Measurements from ENCODE around the gene SLC25A19. TPM values are rescaled to one million over a fixed set of nuclear protein-coding genes. Genes with fewer than 3 reads are reported as not detected.
A peak's percentile ranks its signal among the peaks of the same experiment; 100 is the strongest.

The SLC25A19 gene
- total RNA-seq, 6 experiments from 2014 or later: 5.7 to 14.6 (median 7.1) TPM

GRCh38 chr17:75266316-75267152, 22.7 kb downstream of the SLC25A19 start:
- TF ChIP-seq, protein P1, sequence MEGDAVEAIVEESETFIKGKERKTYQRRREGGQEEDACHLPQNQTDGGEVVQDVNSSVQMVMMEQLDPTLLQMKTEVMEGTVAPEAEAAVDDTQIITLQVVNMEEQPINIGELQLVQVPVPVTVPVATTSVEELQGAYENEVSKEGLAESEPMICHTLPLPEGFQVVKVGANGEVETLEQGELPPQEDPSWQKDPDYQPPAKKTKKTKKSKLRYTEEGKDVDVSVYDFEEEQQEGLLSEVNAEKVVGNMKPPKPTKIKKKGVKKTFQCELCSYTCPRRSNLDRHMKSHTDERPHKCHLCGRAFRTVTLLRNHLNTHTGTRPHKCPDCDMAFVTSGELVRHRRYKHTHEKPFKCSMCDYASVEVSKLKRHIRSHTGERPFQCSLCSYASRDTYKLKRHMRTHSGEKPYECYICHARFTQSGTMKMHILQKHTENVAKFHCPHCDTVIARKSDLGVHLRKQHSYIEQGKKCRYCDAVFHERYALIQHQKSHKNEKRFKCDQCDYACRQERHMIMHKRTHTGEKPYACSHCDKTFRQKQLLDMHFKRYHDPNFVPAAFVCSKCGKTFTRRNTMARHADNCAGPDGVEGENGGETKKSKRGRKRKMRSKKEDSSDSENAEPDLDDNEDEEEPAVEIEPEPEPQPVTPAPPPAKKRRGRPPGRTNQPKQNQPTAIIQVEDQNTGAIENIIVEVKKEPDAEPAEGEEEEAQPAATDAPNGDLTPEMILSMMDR (IDR thresholded peaks at IDR 0.05): no peak
- no peak overlapping the region for H3K4me3 Mint-ChIP-seq

DNA sequence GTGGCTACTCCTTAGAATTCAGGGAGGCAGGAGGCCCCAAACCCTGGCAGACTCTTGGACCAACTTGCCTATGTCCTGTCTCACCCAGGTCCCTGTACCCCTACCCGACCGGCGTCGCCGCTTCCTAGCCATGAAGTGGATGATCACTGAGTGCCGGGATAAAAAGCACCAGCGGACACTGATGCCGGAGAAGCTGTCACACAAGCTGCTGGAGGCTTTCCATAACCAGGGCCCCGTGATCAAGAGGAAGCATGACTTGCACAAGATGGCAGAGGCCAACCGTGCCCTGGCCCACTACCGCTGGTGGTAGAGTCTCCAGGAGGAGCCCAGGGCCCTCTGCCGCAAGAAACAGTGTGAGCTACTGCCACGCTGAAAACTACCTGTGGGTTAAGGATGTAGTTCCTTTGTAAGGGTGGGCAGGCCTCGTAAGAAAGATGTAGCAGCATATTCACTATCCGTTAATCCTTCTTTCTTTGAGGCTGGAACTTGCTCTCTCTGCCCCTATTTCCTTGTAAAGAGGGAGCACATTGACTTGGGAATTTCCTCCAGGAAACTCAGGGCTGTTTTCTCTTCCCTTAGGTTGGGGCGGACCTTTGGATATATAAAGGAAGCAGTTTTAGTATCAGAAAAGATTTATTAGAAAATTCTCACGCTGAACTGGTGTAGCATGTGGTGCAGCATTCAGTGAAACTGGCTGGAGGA, 23.5 kb downstream of the SLC25A19 start:
- no peak overlapping the region for H3K4me3 Mint-ChIP-seq

More at GRCh38 chr17:75266316-75267152, 22.7 kb downstream of the SLC25A19 start:
- Mint-ChIP-seq H3K9me3 (no peaks in the 10 kb centered on the region), H3K27ac (no peak overlapping the region), H3K27me3 (ENCODE audit: insufficient read depth) (no peaks in the 10 kb centered on the region), H3K4me1 (ENCODE audit: low read depth) (peaks cover 25% of the 10 kb centered on the region), H3K36me3 (ENCODE audit: low read depth) (peaks cover 13% of the 10 kb centered on the region)
- no peak for DNase-seq

GRCh38 chr17:75263055-75263454, 26.2 kb downstream of the SLC25A19 start:
- H3K27ac Mint-ChIP-seq: no peak overlapping the region
- no peaks in the 10 kb centered on the region; the same call in 1 of the 2 replicates for H3K27me3 Mint-ChIP-seq (ENCODE audit: insufficient read depth)
- no peak for DNase-seq
- no peaks in the 10 kb centered on the region for H3K9me3 Mint-ChIP-seq
- H3K4me1 Mint-ChIP-seq (ENCODE audit: low read depth): peaks cover 40% of the 10 kb centered on the region
- peaks cover 13% of the 10 kb centered on the region for H3K36me3 Mint-ChIP-seq (ENCODE audit: low read depth)
- TF ChIP-seq, protein P1 (IDR thresholded peaks at IDR 0.05): no peak
- H3K4me3 Mint-ChIP-seq: peak overlapping the region; percentile 100

More for the DNA sequence above, 23.5 kb downstream of the SLC25A19 start:
- Mint-ChIP-seq H3K4me1 (ENCODE audit: low read depth) (peaks cover 26% of the 10 kb centered on the region), H3K27ac (no peak overlapping the region), H3K27me3 (ENCODE audit: insufficient read depth) (no peaks in the 10 kb centered on the region; the same call in 1 of the 2 replicates), H3K36me3 (ENCODE audit: low read depth) (peaks cover 13% of the 10 kb centered on the region), H3K9me3 (no peaks in the 10 kb centered on the region)
- no peak for DNase-seq
- TF ChIP-seq, protein P1 (IDR thresholded peaks at IDR 0.05): no peak

- Mint-ChIP-seq H3K27ac (peak overlapping the region; percentile 100), H3K4me1 (ENCODE audit: low read depth) (peaks cover 49% of the 10 kb centered on the region), H3K4me3 (peak overlapping the region; percentile 100), H3K9me3 (no peaks in the 10 kb centered on the region), H3K36me3 (ENCODE audit: low read depth) (peaks cover 13% of the 10 kb centered on the region), H3K27me3 (ENCODE audit: insufficient read depth) (no peaks in the 10 kb centered on the region; the same call in 1 of the 2 replicates)
- DNase-seq: no peak
- TF ChIP-seq, protein P1 (IDR thresholded peaks at IDR 0.05): no peak
Measured at GRCh38 chr17:75262112-75262606, 27.1 kb downstream of the SLC25A19 start.

- TF ChIP-seq, protein P1 (IDR thresholded peaks at IDR 0.05): no peak
- no peaks in the 10 kb centered on the region for H3K9me3 Mint-ChIP-seq
- peak within 1 kb of the TSS; percentile 100 for H3K4me3 Mint-ChIP-seq
- no peaks in the 10 kb centered on the region; the same call in 1 of the 2 replicates for H3K27me3 Mint-ChIP-seq (ENCODE audit: insufficient read depth)
- peak within 1 kb of the TSS; percentile 100 for H3K27ac Mint-ChIP-seq
- H3K36me3 Mint-ChIP-seq (ENCODE audit: low read depth): peaks cover 13% of the 10 kb centered on the region
- DNase-seq: peak; percentile 88
- peaks cover 51% of the 10 kb centered on the region for H3K4me1 Mint-ChIP-seq (ENCODE audit: low read depth)
Measured at GRCh38 chr17:75261336-75262111, 27.7 kb downstream of the SLC25A19 start, which contains the start of the genes GGA3 and MRPS7. TSS of gene GGA3 (minus strand) at chr17:75261606. CDS start at chr17:75261587, 19 bp downstream. TSS of gene MRPS7 (plus strand) at chr17:75261879. CDS start at chr17:75261901, 22 bp downstream.
